Stomach smooth muscle (tissue), 2 donors: ENCODE data around the gene STK24.

ENCODE experiments used
- H3K27ac ChIP-seq: one replicate; pipeline ENCODE4 v1.7.0; 2013; ENCODE audit warnings: mild to moderate bottlenecking, low read length, inconsistent platforms
- H3K27me3 ChIP-seq, 2 donors: one replicate each; pipeline ENCODE4 v1.7.0; 2013; ENCODE audit warnings: low read length in 2 of 2; ENCODE audit not compliant: insufficient read depth in 2 of 2, control insufficient read depth in 1 of 2
- H3K36me3 ChIP-seq, 2 donors: one replicate each; pipeline ENCODE4 v1.7.0; 2013; ENCODE audit warnings: low read length in 2 of 2; ENCODE audit not compliant: control insufficient read depth in 2 of 2, insufficient read depth in 2 of 2
- H3K4me1 ChIP-seq: one replicate; pipeline ENCODE4 v1.7.0; 2013; ENCODE audit warnings: low read length; ENCODE audit not compliant: control insufficient read depth, insufficient read depth
- H3K4me3 ChIP-seq, 2 donors: one replicate each; pipeline ENCODE4 v1.7.0; 2013; ENCODE audit warnings: low read length in 2 of 2
- H3K9ac ChIP-seq, 2 donors: one replicate each; pipeline ENCODE4 v1.7.0; 2013; ENCODE audit warnings: low read length in 2 of 2, mild to moderate bottlenecking in 1 of 2
- H3K9me3 ChIP-seq, 2 donors: one replicate each; pipeline ENCODE4 v1.7.0; 2013; ENCODE audit warnings: low read length in 2 of 2; ENCODE audit not compliant: control insufficient read depth in 2 of 2
- donor health status: healthy.
- donor health status: Pancreatic carcinoma.

STK24 gene

DNA sequence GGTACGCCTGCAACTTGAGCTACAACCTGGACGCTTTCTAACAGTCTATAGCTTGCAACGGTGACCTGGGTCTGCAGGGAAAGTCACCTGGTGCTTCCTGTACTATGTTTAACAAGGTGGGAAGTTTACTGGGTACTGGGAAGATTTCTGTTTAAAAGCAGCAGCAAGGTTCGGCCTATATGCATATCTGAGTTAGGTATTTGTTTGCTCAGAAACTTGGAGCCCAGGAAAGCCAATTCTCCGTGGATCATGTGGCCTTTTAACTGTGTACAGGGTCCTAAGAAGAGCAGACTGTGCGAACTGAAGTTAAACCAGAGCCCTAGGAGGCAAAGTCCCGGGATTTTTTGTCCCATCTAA lies 103.1 kb downstream of the STK24 start:
- no peaks in the 10 kb centered on the region for H3K27me3 ChIP-seq
- H3K36me3 ChIP-seq = peaks cover 15 to 24% of the 10 kb centered on the region in 2 donors
- H3K4me1 ChIP-seq = peaks cover 18% of the 10 kb centered on the region
- no peak overlapping the region for H3K9ac ChIP-seq
- H3K9me3 ChIP-seq = no peaks in the 10 kb centered on the region
- no peak overlapping the region for H3K27ac ChIP-seq
- H3K4me3 ChIP-seq = no peak overlapping the region

DNA sequence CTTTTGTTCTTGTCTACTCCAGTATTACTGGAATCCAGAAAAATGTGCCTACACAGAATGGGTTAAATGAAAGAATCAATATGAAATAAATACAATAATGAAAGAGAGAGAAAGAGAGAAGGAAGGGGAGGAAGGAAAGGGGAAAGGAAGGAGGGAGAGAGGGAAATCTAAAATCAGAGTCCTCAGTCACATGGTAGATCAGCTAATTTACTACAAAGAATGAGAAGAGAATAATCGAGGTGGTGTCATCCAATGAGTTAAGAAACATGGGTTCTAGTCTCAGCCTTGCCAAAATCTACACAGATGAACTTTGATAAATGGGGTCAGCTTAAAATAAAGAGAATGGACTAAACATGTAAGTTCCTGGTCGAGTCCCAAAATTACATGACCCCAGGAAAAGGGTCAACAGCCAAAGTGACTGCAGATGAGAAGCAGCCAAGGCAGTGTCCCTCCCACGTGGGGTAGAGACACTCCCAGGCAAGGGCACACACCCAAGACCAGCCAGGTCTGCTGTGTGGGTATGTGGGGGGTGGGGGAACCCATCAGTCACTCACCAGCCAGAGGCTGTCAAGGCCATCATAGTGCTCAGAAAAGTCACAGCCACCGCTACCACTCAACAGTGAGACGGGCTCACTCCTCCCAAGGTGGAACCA lies 103.6 kb downstream of the STK24 start:
- no peak overlapping the region for H3K4me3 ChIP-seq

DNA sequence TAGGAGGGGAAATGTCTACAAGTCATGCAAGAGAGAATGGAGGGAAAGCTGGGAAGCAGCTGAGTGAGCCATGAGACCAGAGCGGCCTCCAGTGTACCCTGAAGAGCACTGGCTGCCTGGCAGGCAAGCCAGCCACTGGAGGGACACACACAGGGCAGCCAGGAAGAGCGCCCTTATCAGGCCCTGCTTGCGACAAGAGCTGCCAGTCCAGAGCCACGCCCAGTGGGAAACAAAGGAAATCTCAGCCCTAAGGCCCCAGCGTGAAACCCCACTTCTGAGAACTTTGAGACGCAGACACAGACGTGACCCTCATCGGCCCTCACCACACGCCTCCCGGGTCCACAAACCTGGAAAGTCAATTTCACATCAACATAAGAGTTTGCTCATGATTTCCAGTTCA lies 105.0 kb downstream of the STK24 start:
- no peak overlapping the region for H3K4me3 ChIP-seq
- H3K36me3 ChIP-seq = peaks cover 15 to 27% of the 10 kb centered on the region in 2 donors
- no peak overlapping the region for H3K9ac ChIP-seq
- no peak overlapping the region for H3K27ac ChIP-seq
- no peaks in the 10 kb centered on the region for H3K27me3 ChIP-seq
- peaks cover 13% of the 10 kb centered on the region for H3K4me1 ChIP-seq
- H3K9me3 ChIP-seq = no peaks in the 10 kb centered on the region

More for the DNA sequence above, 103.6 kb downstream of the STK24 start:
- Histone ChIP-seq H3K4me1 (peaks cover 13% of the 10 kb centered on the region), H3K27ac (no peak overlapping the region), H3K36me3 (peaks cover 15 to 24% of the 10 kb centered on the region in 2 donors), H3K9me3 (no peaks in the 10 kb centered on the region), H3K27me3 (no peaks in the 10 kb centered on the region), H3K9ac (no peak overlapping the region)

DNA sequence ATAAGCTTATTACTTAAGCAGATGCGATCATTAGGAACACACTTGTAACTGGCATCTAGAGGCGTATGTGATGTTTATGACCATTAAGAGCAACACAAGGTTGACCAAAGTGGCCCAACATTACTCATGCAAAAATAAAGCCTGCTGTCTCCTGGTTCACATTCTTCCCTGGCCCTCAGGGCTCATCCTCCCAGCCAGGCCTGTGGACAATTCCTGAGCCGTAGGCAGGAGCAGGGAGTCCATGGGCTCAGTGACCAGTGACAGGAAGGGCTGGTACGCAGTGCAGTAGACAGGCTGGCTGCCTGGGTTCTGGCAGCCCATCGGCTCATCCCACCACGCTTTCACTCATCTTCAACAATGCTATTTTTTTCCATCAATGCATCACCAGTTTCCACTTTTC lies 106.0 kb downstream of the STK24 start:
- Histone ChIP-seq H3K36me3 (peaks cover 15 to 30% of the 10 kb centered on the region in 2 donors), H3K4me1 (peaks cover 7% of the 10 kb centered on the region), H3K4me3 (no peak overlapping the region), H3K9ac (no peak overlapping the region), H3K9me3 (no peaks in the 10 kb centered on the region), H3K27ac (no peak overlapping the region), H3K27me3 (no peaks in the 10 kb centered on the region)

DNA sequence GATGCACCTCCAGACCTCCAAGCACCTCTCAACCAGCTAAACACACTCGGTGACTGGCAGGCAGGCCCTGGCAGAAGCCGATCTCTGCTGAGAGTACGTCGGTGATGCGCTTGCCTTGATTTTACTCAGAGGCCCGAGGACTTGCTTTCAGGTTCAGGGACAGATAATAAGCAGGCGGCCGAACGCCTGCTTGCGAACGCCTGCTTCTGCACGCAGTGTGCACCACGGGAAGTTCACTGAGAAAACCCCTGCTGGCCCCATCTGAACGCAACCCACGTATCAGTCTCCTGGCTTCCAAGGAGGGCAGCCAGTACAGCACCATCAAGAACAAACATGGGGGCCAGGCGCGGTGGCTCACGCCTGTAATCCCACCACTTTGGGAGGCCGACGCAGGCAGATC lies 108.0 kb downstream of the STK24 start:
- H3K4me1 ChIP-seq = peaks cover 7% of the 10 kb centered on the region
- no peaks in the 10 kb centered on the region for H3K27me3 ChIP-seq
- no peak overlapping the region for H3K9ac ChIP-seq
- no peak overlapping the region for H3K27ac ChIP-seq
- H3K36me3 ChIP-seq = peaks cover 24 to 31% of the 10 kb centered on the region in 2 donors
- H3K9me3 ChIP-seq = no peaks in the 10 kb centered on the region
- no peak overlapping the region for H3K4me3 ChIP-seq

DNA sequence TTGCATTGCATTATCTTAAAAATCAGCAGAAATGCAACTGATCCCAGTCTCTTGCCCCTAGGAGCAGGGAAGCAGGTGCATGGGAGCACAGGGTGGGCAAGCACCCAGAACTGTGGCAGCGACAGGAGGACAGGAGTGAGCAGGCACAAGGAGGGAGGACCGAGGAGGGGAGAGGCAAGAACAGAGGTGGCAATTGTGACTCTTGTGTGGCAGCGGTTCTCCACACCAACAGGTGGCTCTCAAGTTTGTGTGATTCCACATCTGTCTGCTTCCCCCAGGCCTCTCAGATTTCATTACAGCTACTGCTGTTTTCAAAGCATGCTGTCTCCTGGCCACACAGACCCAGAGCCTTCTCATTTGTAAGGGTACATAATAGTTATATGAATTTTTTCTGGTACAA lies 108.5 kb downstream of the STK24 start:
- Histone ChIP-seq H3K4me3 (no peak overlapping the region), H3K27ac (no peak overlapping the region), H3K4me1 (peaks cover 6% of the 10 kb centered on the region), H3K9ac (no peak overlapping the region), H3K27me3 (no peaks in the 10 kb centered on the region), H3K9me3 (no peaks in the 10 kb centered on the region), H3K36me3 (peaks cover 27 to 30% of the 10 kb centered on the region in 2 donors)

DNA sequence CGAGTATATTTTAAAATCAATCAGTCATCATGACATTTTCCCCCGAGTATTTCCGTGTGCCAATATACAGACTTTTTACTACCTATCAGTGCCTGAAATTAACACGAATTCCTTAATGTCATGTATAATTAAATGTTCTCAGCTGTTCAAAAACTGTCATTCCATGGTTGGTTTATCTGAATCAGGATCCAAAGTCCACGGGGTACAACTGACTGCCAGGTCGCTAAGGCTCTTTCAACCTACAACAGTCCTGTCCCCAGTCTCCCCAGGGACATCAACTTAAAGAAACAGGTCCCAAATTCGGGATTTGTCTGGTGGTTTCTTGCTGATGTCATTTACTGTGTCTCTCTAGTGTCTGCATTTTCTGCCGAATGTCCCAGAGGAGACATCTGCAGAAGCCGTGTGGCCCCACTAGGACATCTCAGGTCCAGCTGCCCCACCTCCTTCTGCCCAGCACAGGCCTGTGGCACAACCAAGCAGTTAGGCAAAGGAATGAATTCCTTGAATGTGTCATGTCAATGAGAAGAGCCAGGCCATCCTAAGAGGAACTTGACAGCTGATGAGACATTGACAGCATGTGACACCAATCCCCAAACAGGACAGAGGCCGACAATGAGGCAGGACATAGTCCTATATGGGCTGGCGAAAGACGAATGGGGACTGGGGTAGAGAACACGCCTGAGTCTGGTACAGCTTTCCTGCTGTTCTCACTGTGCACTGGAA lies 109.5 kb downstream of the STK24 start:
- Histone ChIP-seq H3K4me1 (peaks cover 9% of the 10 kb centered on the region), H3K4me3 (no peak overlapping the region), H3K27me3 (no peaks in the 10 kb centered on the region), H3K9me3 (no peaks in the 10 kb centered on the region), H3K36me3 (peaks cover 25 to 33% of the 10 kb centered on the region in 2 donors), H3K27ac (no peak overlapping the region), H3K9ac (no peak overlapping the region)

DNA sequence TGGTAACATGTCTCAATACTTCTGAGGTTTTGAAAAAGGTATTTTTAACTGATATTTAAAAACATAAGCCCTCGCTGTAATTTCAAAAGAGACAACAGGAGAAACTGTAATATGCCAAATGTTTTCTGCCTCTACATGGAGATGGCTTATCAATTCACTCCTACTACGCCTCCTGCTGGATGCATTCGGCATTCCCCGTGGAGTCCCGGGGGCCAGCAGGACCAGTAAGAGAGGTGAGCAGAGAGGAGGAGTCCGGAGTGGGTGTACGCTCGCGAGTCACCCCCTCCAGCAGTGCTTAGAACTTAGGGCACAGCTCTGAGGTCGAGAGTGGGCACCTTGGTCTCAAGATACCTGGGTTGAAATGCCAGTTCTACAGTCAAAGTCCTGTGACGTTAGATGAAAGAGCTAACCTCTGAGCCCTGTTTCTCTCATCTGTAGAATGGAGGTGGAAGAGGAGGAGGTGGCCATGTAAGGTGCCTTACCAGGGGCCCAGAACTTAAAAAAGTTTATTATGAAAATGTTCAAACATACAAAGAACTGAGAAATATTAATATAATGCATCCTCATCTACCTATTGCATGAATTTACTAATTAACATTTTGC lies 110.2 kb downstream of the STK24 start:
- no peak overlapping the region for H3K27ac ChIP-seq
- H3K4me3 ChIP-seq = no peak overlapping the region
- H3K9me3 ChIP-seq = no peaks in the 10 kb centered on the region

DNA sequence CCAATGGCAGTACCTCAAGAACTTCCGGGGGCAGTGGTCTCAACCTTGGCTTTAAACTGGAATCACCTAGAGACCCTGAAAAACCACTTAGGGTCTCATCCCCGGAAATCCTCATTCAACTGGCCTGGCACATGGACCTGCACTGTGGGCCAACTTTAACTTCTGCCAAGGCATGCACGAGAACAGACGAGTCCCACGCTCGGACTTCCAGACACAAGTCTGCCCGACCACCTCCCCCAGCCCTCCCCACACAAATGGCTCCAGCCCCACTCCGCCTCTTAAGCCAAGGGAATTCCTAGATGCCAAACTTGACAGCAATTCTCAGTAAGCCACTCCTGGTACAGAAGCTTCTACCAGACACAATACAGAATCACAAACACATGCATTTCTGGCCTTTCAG lies 114.0 kb downstream of the STK24 start:
- peaks cover 9% of the 10 kb centered on the region for H3K4me1 ChIP-seq
- no peak overlapping the region for H3K4me3 ChIP-seq
- H3K36me3 ChIP-seq = peaks cover 30 to 42% of the 10 kb centered on the region in 2 donors
- no peaks in the 10 kb centered on the region for H3K9me3 ChIP-seq
- no peak overlapping the region for H3K27ac ChIP-seq
- no peak overlapping the region for H3K9ac ChIP-seq
- no peaks in the 10 kb centered on the region for H3K27me3 ChIP-seq

More for the DNA sequence above, 110.2 kb downstream of the STK24 start:
- Histone ChIP-seq H3K36me3 (peaks cover 23 to 30% of the 10 kb centered on the region in 2 donors), H3K4me1 (peaks cover 9% of the 10 kb centered on the region), H3K27me3 (no peaks in the 10 kb centered on the region), H3K9ac (no peak overlapping the region)

DNA sequence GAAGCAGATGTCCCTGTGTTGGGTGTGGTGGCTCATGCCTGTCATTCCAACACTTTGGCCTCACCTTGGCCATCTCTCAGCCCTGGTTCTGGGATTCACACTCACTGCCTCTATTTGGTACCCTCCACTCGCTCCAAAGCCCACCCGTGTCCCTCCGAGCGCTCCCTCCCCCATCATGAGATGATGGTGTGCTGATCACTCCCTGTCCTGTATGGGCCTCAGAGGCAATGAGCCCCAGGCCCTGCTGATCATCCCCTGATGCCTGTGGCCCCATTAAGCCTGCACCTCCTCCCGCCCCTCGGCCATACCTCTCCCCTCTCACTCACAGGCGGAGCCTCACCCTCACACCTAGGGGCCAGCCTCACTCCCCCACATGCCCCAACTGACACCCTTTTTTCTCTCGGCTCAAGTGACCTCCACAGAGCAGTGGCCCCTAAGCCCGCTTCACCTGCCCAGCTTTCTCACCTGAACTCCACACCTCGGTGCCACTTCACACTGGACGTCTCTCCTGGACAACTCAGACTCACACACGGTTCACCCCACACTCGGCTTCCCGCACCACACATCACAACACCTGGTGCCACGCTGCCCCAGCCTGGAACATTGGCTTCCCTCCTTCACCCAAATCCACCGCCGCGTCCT lies 114.5 kb downstream of the STK24 start:
- H3K4me1 ChIP-seq = peaks cover 5% of the 10 kb centered on the region
- H3K27me3 ChIP-seq = no peaks in the 10 kb centered on the region
- H3K9me3 ChIP-seq = no peaks in the 10 kb centered on the region
- H3K4me3 ChIP-seq = no peak overlapping the region
- H3K9ac ChIP-seq = no peak overlapping the region
- H3K27ac ChIP-seq = no peak overlapping the region
- H3K36me3 ChIP-seq = peaks cover 33 to 41% of the 10 kb centered on the region in 2 donors
